HG03575 (cell line): Measurements from ENCODE around the gene TFDP2.
"Not testable (repeated sequence)": the region's sequence is repeated elsewhere in the genome, so short reads cannot be mapped to it uniquely, and the experiment has no call there.

Source experiments
- ATAC-seq: cut with Tn5 transposase; IDR thresholded peaks from one replicate; pipeline ENCODE4 v1.9.1; 2021; ENCODE audit not compliant: unreplicated experiment, insufficient number of reproducible peaks, low FRiP score; ENCODE audit errors: extremely low read depth

The TFDP2 gene

DNA sequence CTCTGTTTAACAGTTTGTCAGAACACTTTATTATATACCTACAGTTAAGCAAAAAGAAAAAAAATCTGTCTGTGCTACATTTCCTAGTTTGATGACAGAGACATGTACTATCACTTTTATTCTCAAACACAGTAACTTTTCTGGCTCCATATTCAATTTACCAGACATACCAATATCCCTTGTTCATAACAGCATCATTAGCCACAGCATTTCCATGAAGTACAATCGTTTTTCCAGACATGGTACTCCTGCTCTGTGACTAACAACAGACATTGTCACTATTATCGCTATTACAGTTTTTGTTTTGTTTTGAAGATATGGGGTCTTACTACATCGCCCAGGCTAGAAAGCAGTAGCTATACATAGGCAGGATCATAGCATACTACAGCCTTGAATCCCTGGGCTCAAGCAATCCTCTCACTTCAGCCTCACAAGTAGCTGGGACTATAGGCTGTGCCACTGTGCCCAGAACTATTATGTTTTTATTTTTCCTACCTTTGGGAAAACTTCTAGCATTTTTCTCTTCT is 14.5 kb downstream of the TFDP2 start:
- no peak for ATAC-seq

- ATAC-seq, result no peak
These were observed 19.7 kb downstream of the TFDP2 start for GRCh38 chr3:142129516-142130171.

GRCh38 chr3:142127941-142128658 is 21.2 kb downstream of the TFDP2 start:
- ATAC-seq, result no peak

- no peak for ATAC-seq
These were observed 25.1 kb downstream of the TFDP2 start for GRCh38 chr3:142124243-142124642.

GRCh38 chr3:142120707-142121106 is 28.6 kb downstream of the TFDP2 start:
- ATAC-seq, result no peak

DNA sequence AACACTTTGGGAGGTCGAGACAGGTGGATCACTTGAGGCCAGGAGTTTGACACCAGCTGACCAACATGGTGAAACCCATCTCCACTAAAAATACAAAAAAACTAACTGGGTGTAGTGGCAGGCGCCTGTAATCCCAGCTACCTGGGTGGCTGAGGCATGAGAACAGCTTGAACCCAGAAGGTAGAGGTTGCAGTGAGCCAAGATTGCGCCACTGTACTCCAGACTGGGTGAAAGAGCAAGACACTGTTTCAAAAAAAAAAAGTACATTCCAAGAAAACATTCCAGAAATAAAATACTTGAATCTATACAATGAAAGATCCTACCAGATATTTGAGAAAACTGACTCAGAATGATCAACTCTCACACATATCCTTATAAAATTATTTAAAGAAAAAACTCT is 30.4 kb downstream of the TFDP2 start:
- ATAC-seq, result no peak

DNA sequence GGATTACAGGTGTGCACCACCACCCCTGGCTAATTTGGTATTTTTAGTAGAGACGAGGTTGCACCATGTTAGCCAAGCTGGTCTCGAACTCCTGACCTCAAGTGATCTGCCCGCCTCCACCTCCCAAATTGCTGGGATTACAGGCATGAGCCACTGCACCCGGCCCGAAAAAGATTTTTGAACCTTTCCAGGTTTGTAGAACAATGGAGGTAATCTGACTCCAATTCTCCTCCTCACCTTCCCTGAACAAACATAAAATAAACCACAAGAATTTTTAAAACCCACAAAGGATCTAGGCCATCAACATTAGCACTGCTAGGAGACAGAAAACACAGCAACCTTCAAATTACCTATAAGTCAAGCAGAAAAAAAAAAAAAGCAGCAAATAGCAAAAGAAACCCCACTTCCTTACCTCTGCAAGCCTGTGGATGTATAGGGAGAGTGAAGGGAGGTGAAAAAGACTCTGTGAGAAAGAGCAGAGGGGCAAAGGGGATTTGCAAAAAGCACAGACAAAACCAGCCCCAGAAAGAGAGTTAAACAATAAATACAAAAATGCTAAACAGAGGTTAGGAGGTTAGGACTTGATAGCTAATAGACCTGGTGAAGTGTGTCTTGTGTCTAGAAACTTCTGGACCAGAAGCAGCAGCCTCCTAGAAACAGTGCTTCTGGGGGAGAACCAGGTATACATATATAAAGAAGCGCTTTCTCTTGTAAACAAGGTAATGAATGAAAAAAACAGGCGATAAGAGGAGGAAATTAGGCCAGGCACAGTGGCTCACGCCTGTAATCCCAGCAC is 32.1 kb downstream of the TFDP2 start:
- no peak for ATAC-seq

- no peak for ATAC-seq
These were observed 33.3 kb downstream of the TFDP2 start for GRCh38 chr3:142115867-142116668.

DNA sequence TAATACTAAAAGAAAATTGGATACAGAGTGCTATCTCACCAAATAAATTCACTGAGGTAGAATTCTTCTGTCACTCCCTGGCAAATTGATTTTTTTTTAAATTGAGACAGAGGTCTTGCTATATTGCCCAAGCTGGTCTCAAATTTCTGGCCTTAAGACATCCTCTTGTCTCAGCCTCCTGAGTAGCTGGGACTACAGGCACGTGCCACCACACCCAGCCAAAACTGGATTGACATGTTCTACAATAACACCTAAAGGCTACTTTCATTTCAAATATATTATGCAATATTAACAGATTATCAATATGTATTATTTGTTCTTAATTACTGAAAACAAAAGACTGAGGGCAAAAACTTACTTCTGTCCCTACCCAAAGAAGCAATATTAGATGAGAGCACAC is 36.7 kb downstream of the TFDP2 start:
- no peak for ATAC-seq

DNA sequence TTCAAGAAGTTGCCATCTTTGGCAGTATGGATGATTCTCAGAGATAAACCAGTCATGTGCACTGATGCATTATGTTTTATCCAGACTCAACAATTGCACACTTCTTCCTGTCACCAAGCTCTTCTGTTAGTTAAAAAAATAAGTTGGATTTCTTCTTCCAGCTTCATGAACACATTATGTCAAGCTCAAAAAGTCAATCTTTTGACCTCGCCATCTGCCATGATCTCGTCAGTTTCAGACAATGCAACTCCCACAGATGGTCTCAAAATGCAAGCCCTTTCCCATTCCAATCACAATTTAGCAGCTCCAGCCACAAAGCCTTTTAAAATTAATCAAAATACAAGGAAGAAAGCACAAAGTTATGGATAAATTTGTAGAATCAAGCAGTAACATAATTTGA is 42.8 kb downstream of the TFDP2 start:
- no peak for ATAC-seq

GRCh38 chr3:142105991-142106390 is 43.4 kb downstream of the TFDP2 start:
- ATAC-seq, result no peak

DNA sequence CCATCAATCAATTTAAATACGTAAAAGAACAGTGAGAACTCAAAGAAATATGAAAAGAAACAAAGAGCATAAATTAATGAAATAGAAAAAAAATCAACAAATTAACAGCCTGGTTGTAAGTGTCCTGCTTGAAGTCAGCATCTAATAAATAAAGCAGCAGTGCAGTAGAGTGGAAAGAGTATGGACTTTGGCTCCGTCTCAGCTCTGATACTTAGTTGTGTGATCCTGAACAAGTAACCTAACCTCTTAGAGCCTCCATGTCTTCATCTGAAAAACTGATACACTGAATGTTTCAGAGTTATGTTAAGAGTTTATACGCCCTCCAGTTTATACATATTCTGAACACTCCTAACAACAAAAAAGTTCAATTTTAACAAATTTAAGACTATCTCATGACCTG is 44.6 kb downstream of the TFDP2 start:
- ATAC-seq, result no peak

- no peak for ATAC-seq
These were observed 50.4 kb downstream of the TFDP2 start for GRCh38 chr3:142098964-142099363.

DNA sequence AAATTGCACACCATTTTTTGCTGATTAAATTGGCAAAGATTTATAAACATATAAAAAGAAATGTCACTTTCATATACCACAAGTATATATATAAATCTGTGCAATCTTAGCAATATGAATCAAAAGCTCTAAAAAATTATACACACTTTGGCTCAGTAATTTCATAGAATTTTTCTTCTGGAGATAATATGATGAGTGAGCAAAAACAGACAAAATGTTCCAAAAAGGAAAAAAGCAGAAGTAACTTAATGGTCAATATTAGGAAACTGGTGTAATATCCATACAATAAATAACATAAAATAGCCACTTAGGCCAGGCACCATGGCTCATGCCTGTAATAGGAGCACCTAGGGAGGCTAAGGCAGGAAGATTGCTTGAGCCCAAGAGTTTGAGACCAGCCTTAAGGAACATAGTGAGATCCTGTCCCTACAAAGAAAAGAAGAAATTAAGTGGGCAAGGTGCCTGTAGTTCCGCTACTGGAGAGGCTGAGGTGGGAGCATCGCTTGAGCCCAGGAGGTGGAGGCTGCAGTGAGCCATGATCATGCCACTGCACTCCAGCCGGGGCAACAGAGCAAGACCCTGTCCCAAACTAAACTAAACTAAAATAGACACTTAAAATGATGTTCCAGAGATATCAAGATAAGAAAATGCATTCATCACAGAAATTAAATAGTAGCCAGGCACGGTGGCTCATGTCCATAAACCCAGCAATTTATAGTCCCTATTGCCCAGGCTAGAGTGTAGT is 52.1 kb downstream of the TFDP2 start:
- no peak for ATAC-seq

DNA sequence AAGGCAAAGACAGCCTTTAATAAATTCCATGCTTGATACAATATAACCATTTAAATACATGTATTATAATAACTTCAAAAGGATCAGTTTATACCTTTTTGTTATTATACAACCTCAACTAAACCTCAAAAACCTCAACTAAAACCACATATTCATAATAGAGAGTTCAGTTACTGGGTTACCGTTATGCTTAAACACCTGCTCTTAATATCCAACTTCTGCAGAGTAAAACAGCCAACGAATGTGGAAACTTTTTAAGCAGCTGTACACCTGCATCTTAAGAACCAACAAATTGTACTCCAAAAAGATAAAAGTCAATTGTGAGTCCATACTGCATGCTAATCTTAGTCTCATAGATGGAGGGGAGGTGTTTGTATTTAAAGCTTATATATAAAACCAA is 53.5 kb downstream of the TFDP2 start:
- no peak for ATAC-seq

- not testable (repeated sequence) for ATAC-seq
These were observed 60.4 kb downstream of the TFDP2 start for GRCh38 chr3:142088925-142089324.

- ATAC-seq, result no peak
These were observed 60.8 kb downstream of the TFDP2 start for GRCh38 chr3:142088522-142088921.

DNA sequence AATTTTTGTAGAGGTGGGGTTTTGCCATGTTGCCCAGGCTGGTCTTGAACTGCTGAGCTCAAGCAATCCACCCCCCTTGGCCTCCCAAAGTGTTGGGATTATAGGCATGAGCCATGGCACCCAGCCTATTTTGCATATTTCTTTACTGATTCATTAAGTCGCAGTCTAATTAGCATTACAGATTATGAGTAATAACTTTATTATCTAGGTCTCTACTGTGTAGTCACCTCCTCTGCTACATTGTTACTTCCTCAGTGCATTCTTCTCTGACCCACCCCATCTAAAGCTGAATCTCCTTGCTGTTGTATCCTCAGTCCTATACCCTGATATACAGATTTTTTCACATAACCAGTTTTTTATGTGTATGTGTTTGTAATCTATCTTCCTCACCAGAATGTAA is 61.7 kb downstream of the TFDP2 start:
- ATAC-seq, result no peak
